HepG2 (cell line): ENCODE results near the gene PIM3. TPM values are rescaled to one million over a fixed set of nuclear protein-coding genes. Genes with fewer than 3 reads are reported as not detected.
A peak's percentile ranks its signal among the peaks of the same experiment; 100 is the strongest.

Source experiments
- NAIF1 ChIP-seq: sonication (generic); formaldehyde crosslinking; IDR thresholded peaks from 2 replicates; pipeline ENCODE4 v1.5.0; 2020; ENCODE audit warnings: mild to moderate bottlenecking, missing genetic modification reagents, borderline replicate concordance
- PRPF4 ChIP-seq: fragments of 200-400 bp; formaldehyde crosslinking; IDR thresholded peaks from 2 replicates; pipeline ENCODE4 v1.6.1; 2016; ENCODE audit warnings: low read length, low read depth; ENCODE audit not compliant: poor library complexity, severe bottlenecking
- SIX4 ChIP-seq: sonication (generic); formaldehyde crosslinking; IDR thresholded peaks from 2 replicates; pipeline ENCODE4 v1.4.0; 2020; ENCODE audit warnings: missing genetic modification reagents
- ZNF569 ChIP-seq: sonication (generic); formaldehyde crosslinking; IDR thresholded peaks from 2 replicates; pipeline ENCODE4 v1.5.0; 2020; ENCODE audit warnings: mild to moderate bottlenecking, missing genetic modification reagents, moderate library complexity, borderline replicate concordance
- ZSCAN12 ChIP-seq: sonication (generic); formaldehyde crosslinking; IDR thresholded peaks from 2 replicates; pipeline ENCODE4 v1.9.0; 2021; ENCODE audit warnings: mild to moderate bottlenecking, missing genetic modification reagents
- polyA plus RNA-seq, 8 experiments: library from polyadenylated mRNA; depleted of rRNA in 3 of 8; stranded (reverse) in 7 of 8; unstranded in 1 of 8; fragments of >200 nt; fragmentation: Illumina TruSeq in 4 of 8; extraction: Trizol in 4 of 8; gene quantifications; 2 replicates each; pipeline versions ENCODE4 v1.2.1 to v1.2.3, GENCODE V29; 2011 to 2016; ENCODE audit warnings: low read depth in 4 of 8, missing spikeins in 1 of 8, mixed read lengths in 1 of 8; ENCODE audit not compliant: insufficient read depth in 1 of 8
- total RNA-seq, 5 experiments: library from RNA; depleted of rRNA; stranded (reverse); fragments of >200 nt; fragmentation: Illumina TruSeq; extraction: Trizol; gene quantifications; 2 replicates each; pipeline ENCODE4 v1.2.3, GENCODE V29; 2016; ENCODE audit warnings: low read depth in 1 of 5
- TF ChIP-seq, protein P1 (sequence below), 2 experiments: sonication (generic) in 1 of 2; formaldehyde crosslinking in 1 of 2; IDR thresholded peaks; 2 replicates each; pipeline versions ENCODE4 v1.5.1 to v1.6.1; 2011 to 2020; ENCODE audit warnings: borderline replicate concordance in 1 of 2, low read depth in 1 of 2, low read length in 1 of 2, mild to moderate bottlenecking in 1 of 2, missing genetic modification reagents in 1 of 2, moderate library complexity in 1 of 2
- TF ChIP-seq, protein P2 (sequence below): sonication (generic); formaldehyde crosslinking; IDR thresholded peaks from 2 replicates; pipeline ENCODE4 v1.5.1; 2020; ENCODE audit warnings: missing genetic modification reagents, mild to moderate bottlenecking, borderline replicate concordance
- TF ChIP-seq, protein P3 (sequence below): sonication (generic); formaldehyde crosslinking; IDR thresholded peaks from 2 replicates; pipeline ENCODE4 v1.8.0; 2022; ENCODE audit warnings: missing genetic modification reagents, mild to moderate bottlenecking, inconsistent platforms, borderline replicate concordance
- TF ChIP-seq, protein P4 (sequence below): sonication (generic); formaldehyde crosslinking; IDR thresholded peaks from 2 replicates; pipeline ENCODE4 v1.8.0; 2022; ENCODE audit warnings: mild to moderate bottlenecking, missing genetic modification reagents
- TF ChIP-seq, protein P5 (sequence below): sonication (generic); formaldehyde crosslinking; IDR thresholded peaks from 2 replicates; pipeline ENCODE4 v1.4.0; 2020; ENCODE audit warnings: missing genetic modification reagents, borderline replicate concordance
- TF ChIP-seq, protein P6 (sequence below): sonication (generic); formaldehyde crosslinking; IDR thresholded peaks from 2 replicates; pipeline ENCODE4 v1.4.0; 2020; ENCODE audit warnings: missing genetic modification reagents, mild to moderate bottlenecking, borderline replicate concordance
- TF ChIP-seq, protein P7 (sequence below): sonication (generic); formaldehyde crosslinking; IDR thresholded peaks from 2 replicates; pipeline ENCODE4 v1.4.0; 2020; ENCODE audit warnings: missing genetic modification reagents

Gene PIM3
- total and polyA plus RNA-seq, 2 of the 13 experiments (the other 11 are each of a cell fraction or from before 2014, with no cell fraction given) = 21.6 to 31.2 TPM

DNA sequence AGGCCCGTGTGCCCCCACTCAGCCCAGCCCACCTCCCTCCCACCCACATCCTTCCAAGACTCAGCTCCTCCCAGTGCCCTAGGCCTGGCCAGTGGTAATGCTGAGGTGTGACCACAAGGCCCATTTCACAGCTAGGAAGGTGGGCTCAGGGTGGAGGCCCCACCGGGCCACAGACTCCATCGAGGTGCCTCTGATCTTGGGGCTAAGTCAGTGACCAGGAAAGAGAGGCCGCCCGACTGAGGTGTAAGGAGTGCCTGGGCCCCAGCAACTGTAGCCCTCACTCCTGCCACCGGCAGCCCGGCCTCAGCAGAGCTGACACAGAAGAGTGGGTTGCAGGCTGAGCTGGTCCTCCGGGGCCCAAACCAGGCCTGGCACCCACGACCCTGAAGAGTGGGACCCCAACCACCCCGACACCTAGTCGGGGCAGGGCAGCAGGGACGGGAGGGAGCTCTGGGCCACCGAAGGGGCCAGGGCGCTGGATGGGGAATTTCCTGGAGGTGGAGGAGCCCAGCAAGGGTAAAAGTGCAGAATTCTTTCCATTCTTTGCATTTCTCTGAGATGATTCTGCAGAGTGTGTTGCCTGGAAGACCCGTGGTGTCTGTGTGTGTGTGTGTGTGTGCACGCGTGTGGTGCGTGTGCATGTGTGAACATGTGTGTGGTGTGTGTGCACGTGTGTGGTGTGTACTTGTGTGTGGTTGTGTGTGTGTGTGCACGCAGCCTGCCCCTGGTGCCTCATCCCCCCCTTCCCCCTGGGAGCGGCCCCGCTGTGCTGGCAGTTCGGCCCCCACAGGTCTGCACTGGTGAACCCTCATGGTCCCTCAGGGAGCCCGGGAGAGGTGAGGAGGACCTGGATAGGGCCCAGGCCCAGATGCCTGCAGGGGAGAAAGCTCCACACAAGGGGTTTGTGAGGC is 8.3 kb upstream of the PIM3 start (continued):
- TF ChIP-seq, protein P1, sequence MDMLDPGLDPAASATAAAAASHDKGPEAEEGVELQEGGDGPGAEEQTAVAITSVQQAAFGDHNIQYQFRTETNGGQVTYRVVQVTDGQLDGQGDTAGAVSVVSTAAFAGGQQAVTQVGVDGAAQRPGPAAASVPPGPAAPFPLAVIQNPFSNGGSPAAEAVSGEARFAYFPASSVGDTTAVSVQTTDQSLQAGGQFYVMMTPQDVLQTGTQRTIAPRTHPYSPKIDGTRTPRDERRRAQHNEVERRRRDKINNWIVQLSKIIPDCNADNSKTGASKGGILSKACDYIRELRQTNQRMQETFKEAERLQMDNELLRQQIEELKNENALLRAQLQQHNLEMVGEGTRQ (IDR thresholded peaks at IDR 0.05; ENCODE audit: low read depth, low read length) = no peak
- TF ChIP-seq, protein P1 (CRISPR knock-in tag; IDR thresholded peaks at IDR 0.05; ENCODE audit: borderline replicate concordance) = no peak
- no peak for TF ChIP-seq SIX4 (CRISPR knock-in tag)
- TF ChIP-seq, protein P2, sequence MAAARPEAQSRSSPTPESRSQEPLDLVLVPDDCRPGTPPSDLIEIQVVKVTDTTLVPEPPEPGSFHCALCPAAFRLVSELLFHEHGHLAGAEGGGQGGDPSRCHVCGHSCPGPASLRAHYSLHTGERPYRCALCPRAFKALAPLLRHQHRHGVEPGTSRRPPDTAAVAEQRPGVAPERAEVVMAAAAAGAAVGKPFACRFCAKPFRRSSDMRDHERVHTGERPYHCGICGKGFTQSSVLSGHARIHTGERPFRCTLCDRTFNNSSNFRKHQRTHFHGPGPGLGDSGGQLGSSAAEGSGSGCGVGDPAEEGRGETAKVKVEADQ = no peak
- TF ChIP-seq, protein P3, sequence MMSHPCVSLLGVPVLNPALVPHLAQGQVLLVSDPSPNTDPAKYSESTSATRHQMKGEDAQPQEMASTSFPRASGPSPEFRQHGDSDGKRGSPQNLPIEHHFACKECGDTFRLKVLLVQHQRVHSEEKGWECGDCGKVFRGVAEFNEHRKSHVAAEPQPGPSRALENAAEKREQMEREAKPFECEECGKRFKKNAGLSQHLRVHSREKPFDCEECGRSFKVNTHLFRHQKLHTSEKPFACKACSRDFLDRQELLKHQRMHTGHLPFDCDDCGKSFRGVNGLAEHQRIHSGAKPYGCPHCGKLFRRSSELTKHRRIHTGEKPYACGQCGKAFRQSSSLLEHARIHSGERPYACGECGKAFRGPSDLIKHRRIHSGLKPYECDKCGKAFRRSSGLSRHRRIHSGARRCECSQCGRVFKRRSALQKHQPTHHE (CRISPR knock-in tag) = 0 out of 2 replicates have a peak, but pooled peaks have one; percentile 46
- TF ChIP-seq, protein P4, sequence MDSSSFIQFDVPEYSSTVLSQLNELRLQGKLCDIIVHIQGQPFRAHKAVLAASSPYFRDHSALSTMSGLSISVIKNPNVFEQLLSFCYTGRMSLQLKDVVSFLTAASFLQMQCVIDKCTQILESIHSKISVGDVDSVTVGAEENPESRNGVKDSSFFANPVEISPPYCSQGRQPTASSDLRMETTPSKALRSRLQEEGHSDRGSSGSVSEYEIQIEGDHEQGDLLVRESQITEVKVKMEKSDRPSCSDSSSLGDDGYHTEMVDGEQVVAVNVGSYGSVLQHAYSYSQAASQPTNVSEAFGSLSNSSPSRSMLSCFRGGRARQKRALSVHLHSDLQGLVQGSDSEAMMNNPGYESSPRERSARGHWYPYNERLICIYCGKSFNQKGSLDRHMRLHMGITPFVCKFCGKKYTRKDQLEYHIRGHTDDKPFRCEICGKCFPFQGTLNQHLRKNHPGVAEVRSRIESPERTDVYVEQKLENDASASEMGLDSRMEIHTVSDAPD (CRISPR knock-in tag) = no peak
- TF ChIP-seq NAIF1 (CRISPR knock-in tag) = no peak
- TF ChIP-seq ZSCAN12 (CRISPR knock-in tag) = no peak; the same call in 1 of the 2 replicates
- no peak for TF ChIP-seq PRPF4
- TF ChIP-seq, protein P5, sequence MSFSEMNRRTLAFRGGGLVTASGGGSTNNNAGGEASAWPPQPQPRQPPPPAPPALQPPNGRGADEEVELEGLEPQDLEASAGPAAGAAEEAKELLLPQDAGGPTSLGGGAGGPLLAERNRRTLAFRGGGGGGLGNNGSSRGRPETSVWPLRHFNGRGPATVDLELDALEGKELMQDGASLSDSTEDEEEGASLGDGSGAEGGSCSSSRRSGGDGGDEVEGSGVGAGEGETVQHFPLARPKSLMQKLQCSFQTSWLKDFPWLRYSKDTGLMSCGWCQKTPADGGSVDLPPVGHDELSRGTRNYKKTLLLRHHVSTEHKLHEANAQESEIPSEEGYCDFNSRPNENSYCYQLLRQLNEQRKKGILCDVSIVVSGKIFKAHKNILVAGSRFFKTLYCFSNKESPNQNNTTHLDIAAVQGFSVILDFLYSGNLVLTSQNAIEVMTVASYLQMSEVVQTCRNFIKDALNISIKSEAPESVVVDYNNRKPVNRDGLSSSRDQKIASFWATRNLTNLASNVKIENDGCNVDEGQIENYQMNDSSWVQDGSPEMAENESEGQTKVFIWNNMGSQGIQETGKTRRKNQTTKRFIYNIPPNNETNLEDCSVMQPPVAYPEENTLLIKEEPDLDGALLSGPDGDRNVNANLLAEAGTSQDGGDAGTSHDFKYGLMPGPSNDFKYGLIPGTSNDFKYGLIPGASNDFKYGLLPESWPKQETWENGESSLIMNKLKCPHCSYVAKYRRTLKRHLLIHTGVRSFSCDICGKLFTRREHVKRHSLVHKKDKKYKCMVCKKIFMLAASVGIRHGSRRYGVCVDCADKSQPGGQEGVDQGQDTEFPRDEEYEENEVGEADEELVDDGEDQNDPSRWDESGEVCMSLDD (CRISPR knock-in tag) = no peak
- TF ChIP-seq, protein P6, sequence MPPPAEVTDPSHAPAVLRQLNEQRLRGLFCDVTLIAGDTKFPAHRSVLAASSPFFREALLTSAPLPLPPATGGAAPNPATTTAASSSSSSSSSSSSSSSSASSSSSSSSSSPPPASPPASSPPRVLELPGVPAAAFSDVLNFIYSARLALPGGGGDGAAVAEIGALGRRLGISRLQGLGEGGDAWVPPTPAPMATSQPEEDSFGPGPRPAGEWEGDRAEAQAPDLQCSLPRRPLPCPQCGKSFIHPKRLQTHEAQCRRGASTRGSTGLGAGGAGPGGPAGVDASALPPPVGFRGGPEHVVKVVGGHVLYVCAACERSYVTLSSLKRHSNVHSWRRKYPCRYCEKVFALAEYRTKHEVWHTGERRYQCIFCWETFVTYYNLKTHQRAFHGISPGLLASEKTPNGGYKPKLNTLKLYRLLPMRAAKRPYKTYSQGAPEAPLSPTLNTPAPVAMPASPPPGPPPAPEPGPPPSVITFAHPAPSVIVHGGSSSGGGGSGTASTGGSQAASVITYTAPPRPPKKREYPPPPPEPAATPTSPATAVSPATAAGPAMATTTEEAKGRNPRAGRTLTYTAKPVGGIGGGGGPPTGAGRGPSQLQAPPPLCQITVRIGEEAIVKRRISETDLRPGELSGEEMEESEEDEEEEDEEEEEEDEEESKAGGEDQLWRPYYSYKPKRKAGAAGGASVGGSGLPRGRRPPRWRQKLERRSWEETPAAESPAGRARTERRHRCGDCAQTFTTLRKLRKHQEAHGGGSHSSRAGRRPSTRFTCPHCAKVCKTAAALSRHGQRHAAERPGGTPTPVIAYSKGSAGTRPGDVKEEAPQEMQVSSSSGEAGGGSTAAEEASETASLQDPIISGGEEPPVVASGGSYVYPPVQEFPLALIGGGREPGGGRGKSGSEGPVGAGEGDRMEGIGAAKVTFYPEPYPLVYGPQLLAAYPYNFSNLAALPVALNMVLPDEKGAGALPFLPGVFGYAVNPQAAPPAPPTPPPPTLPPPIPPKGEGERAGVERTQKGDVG = peak; percentile 77
- TF ChIP-seq, protein P7, sequence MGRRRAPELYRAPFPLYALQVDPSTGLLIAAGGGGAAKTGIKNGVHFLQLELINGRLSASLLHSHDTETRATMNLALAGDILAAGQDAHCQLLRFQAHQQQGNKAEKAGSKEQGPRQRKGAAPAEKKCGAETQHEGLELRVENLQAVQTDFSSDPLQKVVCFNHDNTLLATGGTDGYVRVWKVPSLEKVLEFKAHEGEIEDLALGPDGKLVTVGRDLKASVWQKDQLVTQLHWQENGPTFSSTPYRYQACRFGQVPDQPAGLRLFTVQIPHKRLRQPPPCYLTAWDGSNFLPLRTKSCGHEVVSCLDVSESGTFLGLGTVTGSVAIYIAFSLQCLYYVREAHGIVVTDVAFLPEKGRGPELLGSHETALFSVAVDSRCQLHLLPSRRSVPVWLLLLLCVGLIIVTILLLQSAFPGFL (CRISPR knock-in tag) = no peak
- TF ChIP-seq ZNF569 (CRISPR knock-in tag) = no peak
